Endometrial microvascular endothelial cells (primary cell): ENCODE data around the gene TAP1. TPM values are rescaled to one million over a fixed set of nuclear protein-coding genes. Genes with fewer than 3 reads are reported as not detected.
"Not testable (repeated sequence)": the region's sequence is repeated elsewhere in the genome, so short reads cannot be mapped to it uniquely, and the experiment has no call there.

Experiments used
- in situ Hi-C: cut with HindIII; loops from 2 replicates; pipeline ENCODE4 v1.10.0; 2017; ENCODE audit warnings: low sequenced_read_pairs, low pct_unique_long_range_greater_than_20kb; ENCODE audit errors: inconsistent ontology term
- total RNA-seq: library from RNA; depleted of rRNA; stranded (reverse); fragments of >200 nt; gene quantifications from one replicate; pipeline ENCODE4 v1.2.3, GENCODE V29; 2015; ENCODE audit errors: inconsistent ontology term

Gene TAP1
- total RNA-seq, result 106 TPM

GRCh38 chr6:32853541-32854375, at the start of gene TAP1, which contains the start of gene PSMB9:
Gene TAP1 (minus strand): TSS chr6:32853704. CDS start chr6:32853636, 68 bp downstream.
Gene PSMB9 (plus strand): TSS chr6:32854192. CDS start chr6:32854230, 38 bp downstream.
- in situ Hi-C loops, result no loop called here

- in situ Hi-C loops, result no loop called here
Observed at GRCh38 chr6:32895006-32895345, 41.5 kb upstream of the TAP1 start.

GRCh38 chr6:32894085-32895005, 40.8 kb upstream of the TAP1 start:
- in situ Hi-C loops, result no loop called here

- in situ Hi-C loops, result no loop called here
Observed at GRCh38 chr6:32890831-32891230, 37.3 kb upstream of the TAP1 start.

- in situ Hi-C loops, result no loop called here
Observed at GRCh38 chr6:32889533-32889932, 36.0 kb upstream of the TAP1 start.

GRCh38 chr6:32888576-32888975, 35.1 kb upstream of the TAP1 start:
- in situ Hi-C loops, result no loop called here

- in situ Hi-C loops, result no loop called here
Observed at GRCh38 chr6:32887616-32888015, 34.1 kb upstream of the TAP1 start.

GRCh38 chr6:32886681-32887383, 33.3 kb upstream of the TAP1 start:
- in situ Hi-C loops, result no loop called here

GRCh38 chr6:32885698-32886286, 32.3 kb upstream of the TAP1 start:
- in situ Hi-C loops, result no loop called here

- in situ Hi-C loops, result no loop called here
Observed at GRCh38 chr6:32883789-32884188, 30.3 kb upstream of the TAP1 start.

- in situ Hi-C loops, result no loop called here
Observed at GRCh38 chr6:32882879-32883250, 29.4 kb upstream of the TAP1 start.

GRCh38 chr6:32880962-32881361, 27.5 kb upstream of the TAP1 start:
- in situ Hi-C loops, result not testable (repeated sequence)

GRCh38 chr6:32879691-32880090, 26.2 kb upstream of the TAP1 start:
- in situ Hi-C loops, result no loop called here

GRCh38 chr6:32876603-32877002, 23.1 kb upstream of the TAP1 start:
- in situ Hi-C loops, result no loop called here

- in situ Hi-C loops, result not testable (repeated sequence)
Observed at GRCh38 chr6:32873947-32874346, 20.4 kb upstream of the TAP1 start.

GRCh38 chr6:32868257-32868788, 14.8 kb upstream of the TAP1 start:
- in situ Hi-C loops, result no loop called here

- in situ Hi-C loops, result no loop called here
Observed at GRCh38 chr6:32867554-32868256, 14.2 kb upstream of the TAP1 start.

- in situ Hi-C loops, result no loop called here
Observed at GRCh38 chr6:32867022-32867477, 13.5 kb upstream of the TAP1 start.
